Measurements from ENCODE around the gene KREMEN1.

DNA sequence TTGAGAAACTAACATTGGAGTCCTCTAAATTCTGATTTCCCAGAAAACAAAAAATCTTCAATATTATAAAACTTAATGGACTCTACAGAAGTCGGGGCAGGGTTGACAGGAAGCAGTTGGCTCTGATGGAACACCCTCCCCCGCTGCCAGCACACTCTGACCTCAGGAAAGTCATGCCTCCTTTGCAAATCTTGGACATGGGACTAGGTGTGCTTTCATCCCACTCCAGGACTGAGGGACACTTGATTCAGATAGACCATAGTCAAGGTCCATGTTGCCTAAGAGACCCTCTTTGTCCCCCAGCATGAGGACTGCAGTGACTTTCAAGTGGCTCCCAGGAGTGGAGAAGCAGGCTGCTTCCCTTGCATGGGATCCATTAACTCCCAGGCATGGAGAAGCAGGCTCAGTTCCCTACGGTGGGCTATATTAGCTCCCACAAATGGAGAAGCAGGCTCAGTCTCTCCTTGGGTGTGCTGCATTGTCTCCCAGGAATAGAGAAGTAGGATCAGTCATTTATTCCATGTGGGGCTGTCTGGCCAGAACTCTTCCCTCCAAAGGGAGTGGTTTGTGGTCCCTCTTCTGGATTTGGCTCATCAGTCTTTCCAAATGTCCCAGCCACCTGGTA is 49.6 kb upstream of the KREMEN1 start:
- no peak for TF ChIP-seq EZH2 (IDR thresholded peaks at IDR 0.05; ENCODE audit: low read length, unreplicated experiment)
- TF ChIP-seq, protein P1, sequence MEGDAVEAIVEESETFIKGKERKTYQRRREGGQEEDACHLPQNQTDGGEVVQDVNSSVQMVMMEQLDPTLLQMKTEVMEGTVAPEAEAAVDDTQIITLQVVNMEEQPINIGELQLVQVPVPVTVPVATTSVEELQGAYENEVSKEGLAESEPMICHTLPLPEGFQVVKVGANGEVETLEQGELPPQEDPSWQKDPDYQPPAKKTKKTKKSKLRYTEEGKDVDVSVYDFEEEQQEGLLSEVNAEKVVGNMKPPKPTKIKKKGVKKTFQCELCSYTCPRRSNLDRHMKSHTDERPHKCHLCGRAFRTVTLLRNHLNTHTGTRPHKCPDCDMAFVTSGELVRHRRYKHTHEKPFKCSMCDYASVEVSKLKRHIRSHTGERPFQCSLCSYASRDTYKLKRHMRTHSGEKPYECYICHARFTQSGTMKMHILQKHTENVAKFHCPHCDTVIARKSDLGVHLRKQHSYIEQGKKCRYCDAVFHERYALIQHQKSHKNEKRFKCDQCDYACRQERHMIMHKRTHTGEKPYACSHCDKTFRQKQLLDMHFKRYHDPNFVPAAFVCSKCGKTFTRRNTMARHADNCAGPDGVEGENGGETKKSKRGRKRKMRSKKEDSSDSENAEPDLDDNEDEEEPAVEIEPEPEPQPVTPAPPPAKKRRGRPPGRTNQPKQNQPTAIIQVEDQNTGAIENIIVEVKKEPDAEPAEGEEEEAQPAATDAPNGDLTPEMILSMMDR (conservative IDR thresholded peaks at IDR 0.05; ENCODE audit: low read depth, low read length), result no peak

Data from PC-3 (cell line).